HCT116 (cell line): Measurements from ENCODE around the gene LTBP4. TPM values are rescaled to one million over a fixed set of nuclear protein-coding genes. Genes with fewer than 3 reads are reported as not detected.

Experiments
- ATAC-seq: fragments of 200-7000 bp; cut with Tn5 transposase; 2 replicates; pipeline ENCODE4 v1.9.1; 2020; ENCODE audit warnings: mild to moderate bottlenecking, moderate library complexity
- BruUV-seq: library from RNA; stranded (reverse); fragments of 400-500 nt; replicated peaks from 2 replicates; lab custom pipeline; 2021; lab: Mats Ljungman, UMichigan
- CTCF ChIA-PET: fragments of 300-600 bp; sonication (Branson Sonifier 250); formaldehyde crosslinking; loops from one replicate; lab custom pipeline; 2021; ENCODE audit warnings: antibody characterized with exemption; lab: Charles Lee
- POLR2A ChIA-PET: fragments of 300-600, 350-600 bp; sonication (Branson Sonifier 250); formaldehyde crosslinking; loops from one replicate; lab custom pipeline; 2021; ENCODE audit warnings: antibody characterized with exemption; lab: Charles Lee
- RAD21 ChIA-PET, 2 experiments: fragments of 300-600 bp; sonication (Branson Sonifier 250); formaldehyde crosslinking; loops; one replicate each; lab custom pipeline; 2023; ENCODE audit warnings: low total read pairs in 2 of 2; ENCODE audit not compliant: uncharacterized antibody in 2 of 2, unreplicated experiment in 2 of 2, low non-redundant PET in 1 of 2; lab: Charles Lee
- DNase-seq: peaks from one replicate; pipeline ENCODE4 v3.0.0-alpha.2; 2010; ENCODE audit warnings: low read depth, low spot score
- H2AFZ ChIP-seq: fragments of 200-600 bp; shearing (Covaris generic), sonication (generic); 2 replicates; pipeline ENCODE4 v1.6.1; 2017; ENCODE audit warnings: low read depth, mixed run types, mixed read lengths, antibody characterized with exemption, low read length; ENCODE audit not compliant: poor library complexity, severe bottlenecking
- H3K27ac ChIP-seq: 2 replicates; pipeline ENCODE4 v1.5.1; 2012; ENCODE audit warnings: low read depth, low read length
- H3K27me3 ChIP-seq: fragments of 200-600 bp; sonication (generic); 2 replicates; pipeline ENCODE4 v1.6.1; 2016; ENCODE audit warnings: mixed run types, low read length, mixed read lengths; ENCODE audit not compliant: insufficient read depth
- H3K36me3 ChIP-seq, 2 experiments: fragments of 200-500 bp in 1 of 2; fragments of 200-600 bp in 1 of 2; sonication (Bioruptor generic) in 1 of 2; sonication (generic) in 1 of 2; 2 replicates each; pipeline versions ENCODE4 v1.5.1 to v1.6.1; 2014 to 2016; ENCODE audit warnings: low read length in 2 of 2, inconsistent platforms in 1 of 2, mixed read lengths in 1 of 2, mixed run types in 1 of 2; ENCODE audit not compliant: insufficient read depth in 2 of 2, control insufficient read depth in 1 of 2
- H3K4me1 ChIP-seq, 2 experiments: fragments of 200-600 bp in 1 of 2; sonication (generic) in 1 of 2; 2 replicates each; pipeline versions ENCODE4 v1.5.1 to v1.6.1; 2012 to 2017; ENCODE audit warnings: low read length in 2 of 2, inconsistent platforms in 1 of 2, mild to moderate bottlenecking in 1 of 2, mixed read lengths in 1 of 2, mixed run types in 1 of 2, moderate library complexity in 1 of 2; ENCODE audit not compliant: insufficient read depth in 2 of 2, control insufficient read depth in 1 of 2
- H3K4me2 ChIP-seq: fragments of 200-600 bp; sonication (generic); 2 replicates; pipeline ENCODE4 v1.6.1; 2017; ENCODE audit warnings: mixed run types, low read length, mixed read lengths
- H3K4me3 ChIP-seq, 2 experiments: fragments of 200-600 bp in 1 of 2; sonication (generic) in 1 of 2; replicated peaks in 1 of 2; 2 replicates each; pipeline ENCODE4 v1.5.1; 2011 to 2016; ENCODE audit warnings: low read length in 2 of 2, control low read depth in 1 of 2, low read depth in 1 of 2, mild to moderate bottlenecking in 1 of 2, mixed read lengths in 1 of 2, mixed run types in 1 of 2
- H3K79me2 ChIP-seq: fragments of 200-600 bp; sonication (generic); 2 replicates; pipeline ENCODE4 v1.6.1; 2017; ENCODE audit warnings: mild to moderate bottlenecking, mixed run types, low read length, moderate library complexity, mixed read lengths; ENCODE audit not compliant: insufficient read depth
- H3K9ac ChIP-seq: fragments of 200-600 bp; sonication (generic); 2 replicates; pipeline ENCODE4 v1.6.1; 2016; ENCODE audit warnings: low read length, mixed read lengths
- H3K9me2 ChIP-seq: fragments of 200-600 bp; sonication (generic), shearing (Covaris generic); 2 replicates; pipeline ENCODE4 v1.6.1; 2017; ENCODE audit warnings: mixed run types, mild to moderate bottlenecking, moderate library complexity; ENCODE audit not compliant: insufficient read depth
- H3K9me3 ChIP-seq, 2 experiments: fragments of 200-500 bp in 1 of 2; fragments of 200-600 bp in 1 of 2; sonication (Bioruptor generic) in 1 of 2; sonication (generic) in 1 of 2; 2 replicates each; pipeline ENCODE4 v1.6.1; 2014 to 2017; ENCODE audit warnings: low read length in 2 of 2, mixed read lengths in 2 of 2, inconsistent platforms in 1 of 2, low read depth in 1 of 2, mild to moderate bottlenecking in 1 of 2, mixed run types in 1 of 2, moderate library complexity in 1 of 2; ENCODE audit not compliant: control insufficient read depth in 1 of 2, insufficient read depth in 1 of 2
- H4K20me1 ChIP-seq: fragments of 200-600 bp; sonication (generic), shearing (Covaris generic); 2 replicates; pipeline ENCODE4 v1.6.1; 2017; ENCODE audit warnings: mixed run types, mild to moderate bottlenecking, moderate library complexity; ENCODE audit not compliant: insufficient read depth
- ATF3 ChIP-seq: IDR thresholded peaks from 2 replicates; pipeline ENCODE4 v1.6.1; 2012
- CEBPB ChIP-seq: IDR thresholded peaks from 2 replicates; pipeline ENCODE4 v1.6.1; 2012; ENCODE audit warnings: low read depth
- CTCF ChIP-seq, 3 experiments: fragments of 200-600 bp in 1 of 3; sonication (generic) in 1 of 3; IDR thresholded peaks in 2 of 3; conservative IDR thresholded peaks in 1 of 3; 2 replicates each; pipeline ENCODE4 v1.5.1; 2012 to 2017; ENCODE audit warnings: low read depth in 2 of 3, low read length in 2 of 3, antibody characterized with exemption in 1 of 3, borderline replicate concordance in 1 of 3, control low read depth in 1 of 3, mild to moderate bottlenecking in 1 of 3, mixed read lengths in 1 of 3, mixed run types in 1 of 3, moderate library complexity in 1 of 3; ENCODE audit not compliant: insufficient read depth in 1 of 3
- EGR1 ChIP-seq: IDR thresholded peaks from 2 replicates; pipeline ENCODE4 v1.6.1; 2012; ENCODE audit warnings: low read depth
- ELF1 ChIP-seq: IDR thresholded peaks from 2 replicates; pipeline ENCODE4 v1.6.1; 2012; ENCODE audit warnings: low read depth, borderline replicate concordance
- EZH2 ChIP-seq: fragments of 200-600 bp; sonication (generic); IDR thresholded peaks from 2 replicates; pipeline ENCODE4 v1.6.1; 2017; ENCODE audit warnings: antibody characterized with exemption, mixed run types
- EZH2phosphoT487 ChIP-seq: fragments of 200-600 bp; IDR thresholded peaks from 2 replicates; pipeline ENCODE4 v1.6.1; 2018; ENCODE audit warnings: antibody characterized with exemption, borderline replicate concordance
- FOSL1 ChIP-seq: IDR thresholded peaks from 2 replicates; pipeline ENCODE4 v1.6.1; 2012; ENCODE audit warnings: low read depth
- JUND ChIP-seq: IDR thresholded peaks from 2 replicates; pipeline ENCODE4 v1.6.1; 2012
- MAX ChIP-seq: IDR thresholded peaks from 2 replicates; pipeline ENCODE4 v1.6.1; 2012
- POLR2A ChIP-seq: IDR thresholded peaks from 2 replicates; pipeline ENCODE4 v1.7.0; 2011; ENCODE audit warnings: borderline replicate concordance; ENCODE audit not compliant: insufficient read depth, insufficient read length; ENCODE audit errors: extremely low read depth
- POLR2AphosphoS5 ChIP-seq: IDR thresholded peaks from 2 replicates; pipeline ENCODE4 v1.6.1; 2011; ENCODE audit warnings: mild to moderate bottlenecking, low read depth, low read length, moderate library complexity
- RAD21 ChIP-seq: IDR thresholded peaks from 2 replicates; pipeline ENCODE4 v1.6.1; 2012; ENCODE audit warnings: low read depth, mild to moderate bottlenecking
- SP1 ChIP-seq: IDR thresholded peaks from 2 replicates; pipeline ENCODE4 v1.6.1; 2012; ENCODE audit warnings: low read depth
- SRF ChIP-seq: IDR thresholded peaks from 2 replicates; pipeline ENCODE4 v1.6.1; 2012; ENCODE audit warnings: low read depth
- TCF7L2 ChIP-seq: IDR thresholded peaks from 2 replicates; pipeline ENCODE4 v1.7.0; 2011; ENCODE audit warnings: borderline replicate concordance, inconsistent platforms; ENCODE audit not compliant: insufficient read depth, insufficient read length; ENCODE audit errors: extremely low read depth
- YY1 ChIP-seq: IDR thresholded peaks from 2 replicates; pipeline ENCODE4 v1.6.1; 2011; ENCODE audit warnings: low read length, low read depth, moderate library complexity, mild to moderate bottlenecking; ENCODE audit not compliant: insufficient replicate concordance; ENCODE audit errors: extremely low read depth
- ZBTB33 ChIP-seq: IDR thresholded peaks from 2 replicates; pipeline ENCODE4 v1.6.1; 2011; ENCODE audit warnings: mild to moderate bottlenecking, low read length, moderate library complexity; ENCODE audit not compliant: insufficient replicate concordance; ENCODE audit errors: extremely low read depth
- ZFX ChIP-seq: fragments of 450-650 bp; IDR thresholded peaks from 2 replicates; pipeline ENCODE4 v1.6.1; 2017
- ZNF274 ChIP-seq: fragments of 200-500 bp; sonication (Bioruptor generic); IDR thresholded peaks from 2 replicates; pipeline ENCODE4 v1.6.1; 2014; ENCODE audit warnings: mild to moderate bottlenecking, low read depth, low read length, inconsistent platforms
- intact Hi-C: fragments of 100-400 bp; cut with micrococcal nuclease; formaldehyde crosslinking; loops from 2 replicates; pipeline ENCODE4 v1.10.0; 2022
- total RNA-seq: library from RNA; stranded (reverse); gene quantifications from one replicate; pipeline ENCODE4 v1.2.1, GENCODE V29; 2021; ENCODE audit not compliant: unreplicated experiment

LTBP4 gene
- total RNA-seq, 1 experiment from 2014 or later = 310 TPM

GRCh38 chr19:40605216-40605971 lies 4.2 kb downstream of the LTBP4 start:
- peak; percentile 78 for DNase-seq
- no peaks in the 10 kb centered on the region for H4K20me1 ChIP-seq
- H3K4me3 ChIP-seq = peak overlapping the region; percentile 48 to 61
- peak overlapping the region; percentile 73 for H3K9ac ChIP-seq
- no peaks in the 10 kb centered on the region for H3K9me3 ChIP-seq
- H3K27ac ChIP-seq = peak overlapping the region; percentile 96
- peaks cover 39 to 95% of the 10 kb centered on the region in 2 experiments for H3K4me1 ChIP-seq
- no peaks in the 10 kb centered on the region for H3K9me2 ChIP-seq
- H2AFZ ChIP-seq = no peak overlapping the region
- peak overlapping the region; percentile 93 for H3K4me2 ChIP-seq
- peaks cover 9% of the 10 kb centered on the region; the same call in 1 of the 2 replicates for H3K79me2 ChIP-seq
- BruUV-seq = no TSS peak
- H3K36me3 ChIP-seq = no peaks in the 10 kb centered on the region
- ChIA-PET POLR2A (interaction anchor here (0.8 to 4.9 kb wide), 3 partner anchors 9 to 35 kb away, joined by 3 to 55 read pairs (median 5); no protein-coding TSS in a partner anchor), RAD21 (interaction anchor here (1.2 to 1.7 kb wide), 2 partner anchors 35 to 65 kb away, joined by 3 read pairs; no protein-coding TSS in a partner anchor), CTCF (interaction anchor here (1.3 to 4.4 kb wide), 2 partner anchors 29 to 64 kb away, joined by 5 to 32 read pairs; no protein-coding TSS in a partner anchor)
- H3K27me3 ChIP-seq = no peaks in the 10 kb centered on the region
- ATAC-seq = peak; percentile 42
- intact Hi-C loops = loop anchor here (10.0 kb wide), 1 partner anchor 461 kb away; no protein-coding TSS in a partner anchor
- TF ChIP-seq SRF (no peak), ELF1 (no peak), YY1 (peak; percentile 7), ATF3 (no peak), CEBPB (no peak), FOSL1 (no peak), CTCF (IDR thresholded peaks at IDR 0.05 in 2 of 3, conservative IDR thresholded peaks at IDR 0.05 in 1 of 3; ENCODE audit: borderline replicate concordance in 1 of 3, insufficient read depth in 1 of 3, low read depth in 2 of 3, low read length in 2 of 3) (no peak; a peak in 1 of 6 replicates), MAX (no peak), EZH2 (no peak), POLR2AphosphoS5 (peak; percentile 44; the same call in 1 of the 2 replicates), EZH2phosphoT487 (no peak), TCF7L2 (peak; percentile 11), ZFX (peak; percentile 32; the same call in 1 of the 2 replicates), SP1 (no peak), ZBTB33 (peak; percentile 18), JUND (no peak), EGR1 (no peak), POLR2A (peak; percentile 41), RAD21 (no peak), ZNF274 (no peak)
